GM21423 (cell line): ENCODE measurements around the gene EMSY.

ENCODE experiments used
- ATAC-seq: cut with Tn5 transposase; IDR thresholded peaks from one replicate; pipeline ENCODE4 v1.9.1; 2021; ENCODE audit warnings: mild to moderate bottlenecking, moderate library complexity; ENCODE audit not compliant: unreplicated experiment

The EMSY gene

GRCh38 chr11:76453248-76453647 lies 8.4 kb downstream of the EMSY start:
- no peak for ATAC-seq

GRCh38 chr11:76455331-76455730 lies 10.5 kb downstream of the EMSY start:
- ATAC-seq = no peak

DNA sequence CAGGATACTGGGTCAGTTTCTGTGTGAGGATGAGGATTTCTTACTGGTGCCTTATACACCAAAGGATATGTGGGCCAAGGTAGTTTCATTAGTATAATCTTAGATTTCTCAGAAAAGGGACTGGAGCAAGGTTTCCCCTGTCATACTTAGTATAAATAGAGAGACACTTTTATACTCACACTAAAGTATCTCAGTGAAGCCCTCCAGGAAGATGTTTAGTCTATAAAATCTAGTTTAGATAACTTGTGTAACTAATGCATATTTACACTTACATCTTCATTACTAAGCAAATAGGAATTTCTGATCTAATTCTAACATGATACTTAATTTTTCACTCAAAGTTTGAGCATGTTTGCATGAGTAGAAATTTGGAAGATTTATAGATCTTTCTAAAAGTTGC lies 11.1 kb downstream of the EMSY start:
- no peak for ATAC-seq

- no peak for ATAC-seq
These were observed 11.8 kb downstream of the EMSY start for GRCh38 chr11:76456571-76456970.

DNA sequence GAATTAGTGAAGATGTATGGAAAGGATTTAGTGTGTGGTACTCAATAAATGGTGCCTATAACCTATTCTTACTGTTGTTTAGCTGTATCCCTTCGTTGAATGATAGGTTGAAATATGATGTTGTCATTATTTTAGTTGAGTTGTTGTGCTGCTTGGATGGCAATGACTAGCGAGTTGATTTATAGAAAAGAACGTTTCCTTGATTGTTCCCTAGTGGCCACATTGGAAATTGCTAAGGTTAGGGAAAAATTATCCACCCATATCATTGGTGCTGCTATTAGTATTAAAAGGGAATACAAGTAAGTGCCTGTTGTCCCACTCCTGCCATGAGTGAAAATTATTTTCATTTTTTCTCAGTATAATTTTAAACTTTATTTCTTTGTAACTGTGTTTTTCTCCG lies 14.5 kb downstream of the EMSY start:
- ATAC-seq = no peak

- ATAC-seq = no peak
These were observed 15.0 kb downstream of the EMSY start for GRCh38 chr11:76459846-76460245.

DNA sequence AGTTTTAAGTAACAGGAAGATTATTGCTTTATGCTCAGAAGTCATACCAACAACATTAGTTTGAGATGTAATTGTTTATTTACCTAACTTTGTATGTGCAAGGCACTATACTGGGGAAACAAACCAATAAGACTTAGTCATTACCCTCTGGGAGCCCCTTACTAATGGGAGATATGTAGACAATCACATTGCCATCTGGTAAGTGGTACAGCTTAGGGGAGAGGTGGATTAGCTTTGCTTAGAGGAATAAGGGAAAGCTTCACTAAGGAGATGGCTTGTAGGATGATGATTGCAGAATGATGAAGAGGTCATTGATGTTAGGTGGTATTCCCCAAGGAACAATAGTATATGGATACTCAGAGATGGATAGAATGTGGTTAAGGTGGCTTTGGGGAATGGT lies 17.5 kb downstream of the EMSY start:
- no peak for ATAC-seq

DNA sequence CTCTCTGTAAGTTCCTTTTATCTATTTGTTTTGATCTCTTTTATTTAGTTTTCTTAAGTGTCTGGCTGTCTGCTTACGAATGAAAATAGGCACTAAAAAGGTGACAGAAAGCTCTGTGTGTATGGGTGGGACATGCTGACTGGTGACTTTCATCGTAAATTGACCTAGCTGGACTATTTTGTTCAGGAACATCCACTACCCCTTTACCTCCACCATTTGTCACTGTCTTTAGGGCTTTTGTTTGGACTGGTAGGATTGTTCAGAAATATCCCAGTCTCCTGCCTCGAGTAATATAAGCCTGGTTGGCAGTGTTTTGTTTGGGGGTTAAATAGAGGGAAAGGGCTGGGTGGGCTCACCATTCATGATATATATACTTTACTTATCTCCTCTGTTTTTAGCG lies 20.9 kb downstream of the EMSY start:
- ATAC-seq = no peak

- ATAC-seq = no peak
These were observed 21.8 kb downstream of the EMSY start for GRCh38 chr11:76466666-76467065.

DNA sequence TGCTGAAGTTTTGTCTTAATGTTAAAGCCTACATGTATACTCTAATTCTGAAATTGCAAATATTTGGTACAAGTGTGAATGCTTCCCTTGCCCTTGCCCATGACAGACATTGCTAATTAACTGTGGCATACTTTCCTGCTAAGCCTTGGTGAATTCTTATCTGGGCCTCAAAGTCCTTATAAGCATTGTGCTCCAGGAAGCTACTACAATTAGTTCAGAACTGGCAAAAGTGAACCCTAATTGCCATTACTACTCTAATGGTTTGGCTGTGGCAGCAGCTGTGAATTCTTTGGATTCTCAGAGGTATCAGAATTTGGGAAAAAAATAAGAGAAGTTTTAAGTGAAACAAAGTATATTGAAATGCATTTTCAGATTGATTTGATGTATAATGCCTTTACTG lies 24.3 kb downstream of the EMSY start:
- ATAC-seq = no peak

GRCh38 chr11:76471382-76471781 lies 26.6 kb downstream of the EMSY start:
- ATAC-seq = no peak

DNA sequence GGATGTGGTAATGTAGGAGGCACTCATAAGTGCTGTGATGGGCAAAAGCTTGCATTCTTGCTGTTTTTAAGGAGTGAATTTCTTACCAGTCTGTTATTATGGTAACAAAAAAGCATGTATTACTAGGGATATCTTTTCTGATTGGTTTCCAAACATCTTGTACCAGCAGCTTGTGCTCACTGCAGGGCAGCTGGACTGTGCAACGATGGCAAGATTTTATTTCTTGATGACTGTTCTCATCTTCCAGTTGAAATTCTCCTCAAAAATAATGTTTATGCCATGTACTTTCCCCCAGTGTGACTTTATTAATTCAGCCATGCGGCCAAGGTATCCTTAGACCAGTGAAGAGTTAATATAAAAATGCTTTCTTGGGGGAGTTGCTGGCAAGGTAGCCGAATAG lies 35.4 kb downstream of the EMSY start:
- no peak for ATAC-seq

- no peak for ATAC-seq
These were observed 46.8 kb downstream of the EMSY start for GRCh38 chr11:76491644-76492043.

GRCh38 chr11:76493040-76493439 lies 48.2 kb downstream of the EMSY start:
- ATAC-seq = no peak

GRCh38 chr11:76493626-76494539 lies 49.1 kb downstream of the EMSY start:
- ATAC-seq = no peak

DNA sequence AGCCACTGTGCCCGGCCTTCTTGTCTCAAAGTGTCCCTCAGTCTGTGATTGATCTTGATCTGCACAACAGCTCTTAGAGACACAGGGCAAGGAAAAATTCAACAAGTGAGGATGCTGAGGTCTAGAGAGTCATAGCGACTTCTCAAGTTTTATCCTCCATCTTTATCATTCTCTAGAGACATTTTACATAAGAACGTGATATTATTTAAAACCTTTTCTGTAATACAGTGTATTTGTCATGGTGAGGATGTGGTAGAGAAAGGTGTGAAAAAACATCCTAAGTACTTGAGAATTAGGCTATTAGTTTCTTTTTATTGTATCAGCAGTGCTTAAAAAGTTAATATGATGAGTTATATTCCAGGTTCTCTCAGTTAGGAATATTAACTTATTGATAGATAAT lies 50.2 kb downstream of the EMSY start:
- ATAC-seq = no peak

GRCh38 chr11:76496174-76496573 lies 51.4 kb downstream of the EMSY start:
- ATAC-seq = no peak

- ATAC-seq = no peak
These were observed 56.8 kb downstream of the EMSY start for GRCh38 chr11:76501526-76502202.

DNA sequence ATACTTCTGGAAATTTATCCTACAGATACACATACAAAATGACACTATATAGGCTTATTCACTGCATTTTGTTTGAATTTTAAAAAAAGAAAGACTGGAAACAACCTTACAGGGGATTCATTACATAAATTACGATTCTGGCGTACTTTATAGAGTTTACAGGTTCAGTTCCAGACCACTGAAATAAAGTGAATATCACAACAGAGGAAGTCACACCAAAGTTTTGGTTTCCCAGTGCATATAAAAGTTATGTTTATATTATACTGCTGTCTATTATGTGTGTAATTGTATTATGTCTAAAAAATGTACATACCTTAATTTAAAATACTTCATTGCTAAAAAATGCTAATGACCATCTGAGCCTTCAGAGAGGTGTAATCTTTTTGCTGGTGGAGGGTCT lies 62.0 kb downstream of the EMSY start:
- no peak for ATAC-seq

GRCh38 chr11:76510060-76511047 lies 65.5 kb downstream of the EMSY start:
- no peak for ATAC-seq
